ENCODE results near the gene CELA2B. TPM values are rescaled to one million over a fixed set of nuclear protein-coding genes. Genes with fewer than 3 reads are reported as not detected.
"Not testable (repeated sequence)": the region's sequence is repeated elsewhere in the genome, so short reads cannot be mapped to it uniquely, and the experiment has no call there.

The CELA2B gene
- total and polyA plus RNA-seq, 2 donors (not counting 1 experiment from before 2014, with no cell fraction given) = not detected

GRCh38 chr1:15432324-15432723 is 43.6 kb upstream of the CELA2B start:
- no peak for ATAC-seq (ENCODE audit: low read depth)
- no peak overlapping the region for H3K27ac Mint-ChIP-seq
- H3K9ac ChIP-seq (ENCODE audit: low read length) = no peak overlapping the region
- H3K36me3 ChIP-seq (replicated peaks in 1 of 2; ENCODE audit: control extremely low read depth in 1 of 2, control insufficient read depth in 1 of 2, extremely low read depth in 1 of 2, insufficient read depth in 2 of 2, low read length in 1 of 2) = peaks cover 0 to 4% of the 10 kb centered on the region in 2 experiments
- no peak for DNase-seq
- CTCF ChIA-PET = interaction anchor here (0.9 to 9.6 kb wide), 16 partner anchors 12 to 304 kb away, joined by 3 to 292 read pairs (median 5); no protein-coding TSS in a partner anchor
- POLR2A ChIA-PET = no interaction called here
- H3K27ac ChIP-seq (ENCODE audit: low read length in 2 of 2) = no peak overlapping the region
- no peaks in the 10 kb centered on the region for H3K9me3 Mint-ChIP-seq (ENCODE audit: insufficient read depth)
- no peak for TF ChIP-seq CTCF (IDR thresholded peaks at IDR 0.05)
- no peak for TF ChIP-seq EZH2 (IDR thresholded peaks at IDR 0.05; ENCODE audit: borderline replicate concordance, insufficient read depth, low read depth, low read length, poor library complexity, severe bottlenecking)
- no peaks in the 10 kb centered on the region for H3K27me3 Mint-ChIP-seq
- H4K20me1 ChIP-seq (ENCODE audit: control insufficient read depth, insufficient read depth, low read length, poor library complexity, severe bottlenecking) = peaks cover 7% of the 10 kb centered on the region
- no peaks in the 10 kb centered on the region for H3K4me1 ChIP-seq (ENCODE audit: control insufficient read depth in 2 of 2, insufficient read depth in 2 of 2, low read length in 2 of 2)
- intact Hi-C loops (cut with micrococcal nuclease) = loop anchor here (5.0 kb wide), 1 partner anchor 50 kb away; no protein-coding TSS in a partner anchor
- no peaks in the 10 kb centered on the region for H3K4me1 Mint-ChIP-seq
- no peak overlapping the region for H3K4me3 ChIP-seq (ENCODE audit: control extremely low read depth in 1 of 5, extremely low read depth in 1 of 5, insufficient read depth in 1 of 5, low read depth in 2 of 5, low read length in 4 of 5)
- H3K27me3 ChIP-seq (replicated peaks in 1 of 4; ENCODE audit: control extremely low read depth in 1 of 4, control insufficient read depth in 3 of 4, insufficient read depth in 4 of 4, low read length in 3 of 4) = no peaks in the 10 kb centered on the region
- no peaks in the 10 kb centered on the region for H3K9me3 ChIP-seq (ENCODE audit: control extremely low read depth in 1 of 3, control insufficient read depth in 2 of 3, insufficient read depth in 1 of 3, low read length in 2 of 3)
- no peak overlapping the region for H3K4me3 Mint-ChIP-seq
- H2AFZ ChIP-seq (ENCODE audit: insufficient read depth, low read depth, low read length, poor library complexity, severe bottlenecking) = no peak overlapping the region
- H3K79me2 ChIP-seq (ENCODE audit: control insufficient read depth, insufficient read depth, low read length) = no peaks in the 10 kb centered on the region
- H3K4me2 ChIP-seq (replicated peaks; ENCODE audit: low read depth, low read length, poor library complexity, severe bottlenecking) = no peak overlapping the region
- WGBS (ENCODE audit: insufficient coverage) = 94% methylated on average over 8 of the region's 9 CpGs

DNA sequence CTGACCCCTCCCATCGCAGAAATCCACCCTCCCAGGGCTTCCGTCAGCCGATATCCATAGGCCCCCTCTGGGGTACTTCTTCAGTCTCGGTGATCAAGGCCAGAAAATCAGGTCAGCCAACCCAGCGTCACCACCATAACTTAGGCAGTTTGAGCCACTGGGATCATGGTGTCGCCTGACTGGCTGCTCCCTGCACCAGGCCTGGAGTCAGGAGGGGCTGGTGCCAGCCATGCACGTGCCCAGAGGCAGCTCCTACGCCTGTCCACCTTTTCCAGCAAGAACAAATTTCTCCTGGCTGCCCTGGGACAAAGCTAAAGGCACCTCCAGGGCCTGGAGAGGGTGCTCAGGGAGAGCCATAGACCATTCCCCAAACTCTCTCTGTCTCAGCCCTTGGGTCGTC is 42.4 kb upstream of the CELA2B start:
- H3K27me3 ChIP-seq (replicated peaks in 1 of 4; ENCODE audit: control extremely low read depth in 1 of 4, control insufficient read depth in 3 of 4, insufficient read depth in 4 of 4, low read length in 3 of 4) = no peaks in the 10 kb centered on the region
- H3K27ac Mint-ChIP-seq = no peak overlapping the region
- no peak overlapping the region for H3K4me3 ChIP-seq (ENCODE audit: control extremely low read depth in 1 of 5, extremely low read depth in 1 of 5, insufficient read depth in 1 of 5, low read depth in 2 of 5, low read length in 4 of 5)
- no peaks in the 10 kb centered on the region for H3K79me2 ChIP-seq (ENCODE audit: control insufficient read depth, insufficient read depth, low read length)
- no peaks in the 10 kb centered on the region for H3K9me3 ChIP-seq (ENCODE audit: control extremely low read depth in 1 of 3, control insufficient read depth in 2 of 3, insufficient read depth in 1 of 3, low read length in 2 of 3)
- H3K9me3 Mint-ChIP-seq (ENCODE audit: insufficient read depth) = no peaks in the 10 kb centered on the region
- DNase-seq = no peak
- peaks cover 7% of the 10 kb centered on the region for H4K20me1 ChIP-seq (ENCODE audit: control insufficient read depth, insufficient read depth, low read length, poor library complexity, severe bottlenecking)
- intact Hi-C loops (cut with micrococcal nuclease) = loop anchor here (5.0 kb wide), 1 partner anchor 51 kb away; no protein-coding TSS in a partner anchor
- H3K27me3 Mint-ChIP-seq = no peaks in the 10 kb centered on the region
- no peak overlapping the region for H3K9ac ChIP-seq (ENCODE audit: low read length)
- H3K4me2 ChIP-seq (replicated peaks; ENCODE audit: low read depth, low read length, poor library complexity, severe bottlenecking) = no peak overlapping the region
- H3K4me1 Mint-ChIP-seq = no peaks in the 10 kb centered on the region
- WGBS (ENCODE audit: insufficient coverage) = 98% methylated on average over 8 of the region's 9 CpGs
- no peaks in the 10 kb centered on the region for H3K4me1 ChIP-seq (ENCODE audit: control insufficient read depth in 2 of 2, insufficient read depth in 2 of 2, low read length in 2 of 2)
- POLR2A ChIA-PET = no interaction called here
- no peak for ATAC-seq (ENCODE audit: low read depth)
- no peak for TF ChIP-seq CTCF (IDR thresholded peaks at IDR 0.05)
- no peak for TF ChIP-seq EZH2 (IDR thresholded peaks at IDR 0.05; ENCODE audit: borderline replicate concordance, insufficient read depth, low read depth, low read length, poor library complexity, severe bottlenecking)
- H3K4me3 Mint-ChIP-seq = no peak overlapping the region
- peaks cover 0 to 2% of the 10 kb centered on the region in 2 experiments for H3K36me3 ChIP-seq (replicated peaks in 1 of 2; ENCODE audit: control extremely low read depth in 1 of 2, control insufficient read depth in 1 of 2, extremely low read depth in 1 of 2, insufficient read depth in 2 of 2, low read length in 1 of 2)
- CTCF ChIA-PET = interaction anchor here (9.6 kb wide), 1 partner anchor 110 kb away, joined by 292 read pairs; no protein-coding TSS in a partner anchor
- H3K27ac ChIP-seq (ENCODE audit: low read length in 2 of 2) = no peak overlapping the region
- no peak overlapping the region for H2AFZ ChIP-seq (ENCODE audit: insufficient read depth, low read depth, low read length, poor library complexity, severe bottlenecking)

- DNase-seq; H3K4me1 Mint-ChIP-seq; ATAC-seq (ENCODE audit: low read depth); H2AFZ ChIP-seq (ENCODE audit: insufficient read depth, low read depth, low read length, poor library complexity, severe bottlenecking); H3K4me2 ChIP-seq (replicated peaks; ENCODE audit: low read depth, low read length, poor library complexity, severe bottlenecking); H3K27ac Mint-ChIP-seq; H3K79me2 ChIP-seq (ENCODE audit: control insufficient read depth, insufficient read depth, low read length); H3K9ac ChIP-seq (ENCODE audit: low read length); H3K4me3 Mint-ChIP-seq; H3K4me1 ChIP-seq (ENCODE audit: control insufficient read depth in 2 of 2, insufficient read depth in 2 of 2, low read length in 2 of 2); H3K27me3 ChIP-seq (replicated peaks in 1 of 4; ENCODE audit: control extremely low read depth in 1 of 4, control insufficient read depth in 3 of 4, insufficient read depth in 4 of 4, low read length in 3 of 4); H4K20me1 ChIP-seq (ENCODE audit: control insufficient read depth, insufficient read depth, low read length, poor library complexity, severe bottlenecking); H3K9me3 Mint-ChIP-seq (ENCODE audit: insufficient read depth); H3K27ac ChIP-seq (ENCODE audit: low read length in 2 of 2); POLR2A ChIA-PET; H3K4me3 ChIP-seq (ENCODE audit: control extremely low read depth in 1 of 5, extremely low read depth in 1 of 5, insufficient read depth in 1 of 5, low read depth in 2 of 5, low read length in 4 of 5); H3K9me3 ChIP-seq (ENCODE audit: control extremely low read depth in 1 of 3, control insufficient read depth in 2 of 3, insufficient read depth in 1 of 3, low read length in 2 of 3); H3K36me3 ChIP-seq (replicated peaks in 1 of 2; ENCODE audit: control extremely low read depth in 1 of 2, control insufficient read depth in 1 of 2, extremely low read depth in 1 of 2, insufficient read depth in 2 of 2, low read length in 1 of 2); H3K27me3 Mint-ChIP-seq: not testable (repeated sequence)
- 88% methylated on average over 1 of the region's 8 CpGs for WGBS (ENCODE audit: insufficient coverage)
- intact Hi-C loops (cut with micrococcal nuclease) = loop anchor here (5.0 kb wide), 1 partner anchor 52 kb away; no protein-coding TSS in a partner anchor
- CTCF ChIA-PET = interaction anchor here (0.6 to 9.6 kb wide), 3 partner anchors 17 to 306 kb away, joined by 3 to 292 read pairs (median 5); no protein-coding TSS in a partner anchor
Observed at GRCh38 chr1:15434739-15435138, 41.2 kb upstream of the CELA2B start.
